ENCODE results near the gene CNMD. TPM values are rescaled to one million over a fixed set of nuclear protein-coding genes. Genes with fewer than 3 reads are reported as not detected.
"Not testable (repeated sequence)": the region's sequence is repeated elsewhere in the genome, so short reads cannot be mapped to it uniquely, and the experiment has no call there.

Gene CNMD
- polyA plus RNA-seq, 1 experiment, result not detected

- POLR2A ChIA-PET, result no interaction called here
These were observed 28.3 kb downstream of the CNMD start for GRCh38 chr13:52711286-52711685.

GRCh38 chr13:52708266-52708665 is 31.4 kb downstream of the CNMD start:
- H3K4me3 ChIP-seq (ENCODE audit: low read depth, low read length); H3K27me3 ChIP-seq (ENCODE audit: control insufficient read depth, insufficient read depth, low read length); H3K36me3 ChIP-seq (ENCODE audit: control insufficient read depth, insufficient read depth, low read length); POLR2A ChIA-PET; DNase-seq (ENCODE audit: low read depth): not testable (repeated sequence)
- CTCF ChIA-PET, result interaction anchor here (0.6 to 1.4 kb wide), 2 partner anchors 10 to 12 kb away, joined by 3 to 4 read pairs; no protein-coding TSS in a partner anchor

More at GRCh38 chr13:52711286-52711685, 28.3 kb downstream of the CNMD start:
- CTCF ChIA-PET, result interaction anchor here (1.9 kb wide), 1 partner anchor 11 kb away, joined by 5 read pairs; no protein-coding TSS in a partner anchor
- Histone ChIP-seq H3K27me3 (ENCODE audit: control insufficient read depth, insufficient read depth, low read length) (peaks cover 3% of the 10 kb centered on the region; the same call in 1 of the 2 replicates), H3K4me3 (ENCODE audit: low read depth, low read length) (no peak overlapping the region), H3K36me3 (ENCODE audit: control insufficient read depth, insufficient read depth, low read length) (no peaks in the 10 kb centered on the region)
- TF ChIP-seq, protein P1, sequence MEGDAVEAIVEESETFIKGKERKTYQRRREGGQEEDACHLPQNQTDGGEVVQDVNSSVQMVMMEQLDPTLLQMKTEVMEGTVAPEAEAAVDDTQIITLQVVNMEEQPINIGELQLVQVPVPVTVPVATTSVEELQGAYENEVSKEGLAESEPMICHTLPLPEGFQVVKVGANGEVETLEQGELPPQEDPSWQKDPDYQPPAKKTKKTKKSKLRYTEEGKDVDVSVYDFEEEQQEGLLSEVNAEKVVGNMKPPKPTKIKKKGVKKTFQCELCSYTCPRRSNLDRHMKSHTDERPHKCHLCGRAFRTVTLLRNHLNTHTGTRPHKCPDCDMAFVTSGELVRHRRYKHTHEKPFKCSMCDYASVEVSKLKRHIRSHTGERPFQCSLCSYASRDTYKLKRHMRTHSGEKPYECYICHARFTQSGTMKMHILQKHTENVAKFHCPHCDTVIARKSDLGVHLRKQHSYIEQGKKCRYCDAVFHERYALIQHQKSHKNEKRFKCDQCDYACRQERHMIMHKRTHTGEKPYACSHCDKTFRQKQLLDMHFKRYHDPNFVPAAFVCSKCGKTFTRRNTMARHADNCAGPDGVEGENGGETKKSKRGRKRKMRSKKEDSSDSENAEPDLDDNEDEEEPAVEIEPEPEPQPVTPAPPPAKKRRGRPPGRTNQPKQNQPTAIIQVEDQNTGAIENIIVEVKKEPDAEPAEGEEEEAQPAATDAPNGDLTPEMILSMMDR (IDR thresholded peaks at IDR 0.05; ENCODE audit: insufficient read depth, low read depth, low read length), result no peak
- DNase-seq (ENCODE audit: low read depth), result no peak

DNA sequence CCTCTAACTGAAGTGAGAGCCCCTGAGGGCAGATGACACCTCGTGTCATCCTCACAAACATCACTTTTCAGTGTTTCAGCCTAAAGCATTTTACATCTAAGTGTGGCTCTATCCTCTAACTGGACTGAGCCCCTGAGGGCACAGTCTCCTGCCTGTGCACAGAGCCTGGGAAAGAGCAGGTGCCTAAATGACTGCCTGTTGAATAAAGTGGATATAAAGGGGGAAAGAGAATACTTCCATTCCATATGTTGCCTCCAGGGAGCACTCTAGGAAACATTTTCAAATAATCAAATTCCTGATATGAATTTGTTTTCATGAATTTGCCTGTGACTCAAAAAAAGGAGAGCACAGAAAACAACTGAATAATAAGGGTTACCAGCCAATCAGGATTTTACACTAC is 32.2 kb downstream of the CNMD start:
- CTCF ChIA-PET, result interaction anchor here (0.6 to 1.4 kb wide), 3 partner anchors 9 to 11 kb away, joined by 3 to 4 read pairs (median 3); no protein-coding TSS in a partner anchor
- no peak for DNase-seq (ENCODE audit: low read depth)

DNA sequence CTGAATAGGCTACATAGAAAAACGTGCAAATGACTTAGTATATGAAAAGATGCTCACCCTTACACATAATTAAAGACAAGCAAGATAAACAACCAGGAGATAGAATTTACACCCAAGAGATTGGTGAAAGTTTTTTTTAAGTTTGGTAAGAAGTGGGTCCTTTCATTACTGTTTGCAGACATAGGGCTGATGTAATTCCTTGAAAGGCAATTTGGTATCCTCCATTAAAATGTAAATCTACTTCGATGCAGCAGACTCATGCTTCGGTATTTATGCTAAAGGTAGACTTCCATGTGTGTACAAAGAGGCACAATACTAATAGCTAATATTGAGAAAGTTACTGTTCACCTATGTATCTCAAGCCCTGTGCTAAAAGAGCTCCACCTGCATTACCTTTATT is 33.5 kb downstream of the CNMD start:
- CTCF ChIA-PET, result interaction anchor here (1.2 kb wide), 1 partner anchor 8 kb away, joined by 3 read pairs; no protein-coding TSS in a partner anchor
- Histone ChIP-seq H3K27me3 (ENCODE audit: control insufficient read depth, insufficient read depth, low read length) (no peaks in the 10 kb centered on the region), H3K4me3 (ENCODE audit: low read depth, low read length) (no peak overlapping the region), H3K36me3 (ENCODE audit: control insufficient read depth, insufficient read depth, low read length) (no peaks in the 10 kb centered on the region)
- TF ChIP-seq, protein P1 (IDR thresholded peaks at IDR 0.05; ENCODE audit: insufficient read depth, low read depth, low read length), result no peak
- POLR2A ChIA-PET, result no interaction called here
- no peak for DNase-seq (ENCODE audit: low read depth)

More for the DNA sequence above, 32.2 kb downstream of the CNMD start:
- TF ChIP-seq, protein P1 (IDR thresholded peaks at IDR 0.05; ENCODE audit: insufficient read depth, low read depth, low read length), result no peak
- Histone ChIP-seq H3K27me3 (ENCODE audit: control insufficient read depth, insufficient read depth, low read length) (no peaks in the 10 kb centered on the region), H3K36me3 (ENCODE audit: control insufficient read depth, insufficient read depth, low read length) (no peaks in the 10 kb centered on the region), H3K4me3 (ENCODE audit: low read depth, low read length) (no peak overlapping the region)
- POLR2A ChIA-PET, result no interaction called here

- POLR2A ChIA-PET, result no interaction called here
- TF ChIP-seq, protein P1 (IDR thresholded peaks at IDR 0.05; ENCODE audit: insufficient read depth, low read depth, low read length), result no peak
These were observed 36.1 kb downstream of the CNMD start for GRCh38 chr13:52703482-52703881.

More at GRCh38 chr13:52703482-52703881, 36.1 kb downstream of the CNMD start:
- no peak for DNase-seq (ENCODE audit: low read depth)
- no peaks in the 10 kb centered on the region for H3K27me3 ChIP-seq (ENCODE audit: control insufficient read depth, insufficient read depth, low read length)
- CTCF ChIA-PET, result interaction anchor here (1.4 kb wide), 1 partner anchor 12 kb away, joined by 3 read pairs; no protein-coding TSS in a partner anchor
- H3K36me3 ChIP-seq (ENCODE audit: control insufficient read depth, insufficient read depth, low read length), result no peaks in the 10 kb centered on the region
- H3K4me3 ChIP-seq (ENCODE audit: low read depth, low read length), result no peak overlapping the region

All from BJ (cell line).